HEK293T (cell line): ENCODE data around the gene NAALADL2.
"Not testable (repeated sequence)": the region's sequence is repeated elsewhere in the genome, so short reads cannot be mapped to it uniquely, and the experiment has no call there.

Source experiments
- CTCF ChIA-PET: fragments of 350-600 bp; formaldehyde crosslinking; extraction: SDS; loops from one replicate; lab custom pipeline; 2021; ENCODE audit warnings: antibody characterized with exemption, inconsistent platforms; lab: Yijun Ruan, JAX
- POLR2A ChIA-PET: fragments of 350-600 bp; formaldehyde crosslinking; extraction: SDS; loops from one replicate; lab custom pipeline; 2020; ENCODE audit warnings: antibody characterized with exemption, inconsistent platforms; lab: Yijun Ruan, JAX
- DNase-seq: peaks from one replicate; pipeline ENCODE4 v3.0.0; 2012; ENCODE audit warnings: mixed read lengths; ENCODE audit errors: extremely low spot score
- ARNT ChIP-seq: fragments of 450-650 bp; IDR thresholded peaks from 2 replicates; pipeline ENCODE4 v1.6.1; 2017; ENCODE audit warnings: mild to moderate bottlenecking
- BHLHE40 ChIP-seq: fragments of 450-650 bp; IDR thresholded peaks from 2 replicates; pipeline ENCODE4 v1.6.1; 2016; ENCODE audit warnings: mild to moderate bottlenecking, moderate library complexity, borderline replicate concordance
- CTBP1 ChIP-seq: fragments of 450-650 bp; IDR thresholded peaks from 2 replicates; pipeline ENCODE4 v1.6.1; 2016; ENCODE audit warnings: borderline replicate concordance
- ELF4 ChIP-seq: fragments of 450-650 bp; IDR thresholded peaks from 2 replicates; pipeline ENCODE4 v1.6.1; 2017; ENCODE audit warnings: antibody characterized with exemption
- FOXA1 ChIP-seq: fragments of 450-650 bp; IDR thresholded peaks from 2 replicates; pipeline ENCODE4 v1.6.1; 2016; ENCODE audit warnings: mild to moderate bottlenecking
- FOXK2 ChIP-seq: fragments of 450-650 bp; IDR thresholded peaks from 2 replicates; pipeline ENCODE4 v1.6.1; 2016; ENCODE audit warnings: mild to moderate bottlenecking
- FOXM1 ChIP-seq: fragments of 450-650 bp; IDR thresholded peaks from 2 replicates; pipeline ENCODE4 v1.6.1; 2017; ENCODE audit warnings: mild to moderate bottlenecking, borderline replicate concordance
- HDGF ChIP-seq: fragments of 450-650 bp; IDR thresholded peaks from 2 replicates; pipeline ENCODE4 v1.6.1; 2017; ENCODE audit warnings: antibody characterized with exemption, borderline replicate concordance
- L3MBTL2 ChIP-seq: fragments of 450-650 bp; conservative IDR thresholded peaks from 2 replicates; pipeline ENCODE4 v1.6.1; 2016; ENCODE audit warnings: mild to moderate bottlenecking
- LEF1 ChIP-seq: fragments of 450-650 bp; IDR thresholded peaks from 2 replicates; pipeline ENCODE4 v1.6.1; 2017; ENCODE audit warnings: mild to moderate bottlenecking, borderline replicate concordance
- NFRKB ChIP-seq: fragments of 450-650 bp; IDR thresholded peaks from 2 replicates; pipeline ENCODE4 v1.6.1; 2016; ENCODE audit warnings: mild to moderate bottlenecking, moderate library complexity
- SP1 ChIP-seq: fragments of 450-650 bp; IDR thresholded peaks from 2 replicates; pipeline ENCODE4 v1.6.1; 2017
- SUZ12 ChIP-seq: fragments of 450-650 bp; IDR thresholded peaks from 2 replicates; pipeline ENCODE4 v1.6.1; 2016; ENCODE audit warnings: mild to moderate bottlenecking
- TARDBP ChIP-seq: fragments of 450-650 bp; IDR thresholded peaks from 2 replicates; pipeline ENCODE4 v1.6.1; 2016
- ZNF384 ChIP-seq: fragments of 450-650 bp; IDR thresholded peaks from 2 replicates; pipeline ENCODE4 v1.6.1; 2016
- TF ChIP-seq, protein P1 (sequence below): fragments of 450-650 bp; IDR thresholded peaks from 2 replicates; pipeline ENCODE4 v1.6.1; 2016

The NAALADL2 gene

DNA sequence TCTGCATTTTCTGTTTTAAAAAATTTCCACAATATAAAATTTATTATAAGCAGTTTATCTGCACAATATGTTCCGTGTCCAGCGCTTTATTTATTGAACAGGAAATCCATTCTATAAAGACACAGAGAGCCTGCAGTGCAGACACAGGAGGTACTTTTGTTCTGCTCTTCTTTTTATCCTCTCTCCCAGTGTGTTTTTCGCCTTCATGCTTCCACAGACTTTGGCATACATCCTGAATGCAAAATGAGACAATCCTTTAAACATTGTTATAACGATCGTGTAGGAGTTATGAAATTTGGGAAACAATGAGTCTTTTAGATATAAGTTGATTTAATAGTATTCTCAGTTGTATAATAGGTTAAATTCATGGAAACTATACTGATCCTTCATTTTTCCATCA, 749.2 kb downstream of the NAALADL2 start:
- ChIA-PET POLR2A (no interaction called here), CTCF (no interaction called here)
- TF ChIP-seq SUZ12 (no peak), TARDBP (no peak), HDGF (no peak), BHLHE40 (no peak), FOXA1 (no peak), FOXK2 (no peak), ZNF384 (no peak)
- TF ChIP-seq, protein P1, sequence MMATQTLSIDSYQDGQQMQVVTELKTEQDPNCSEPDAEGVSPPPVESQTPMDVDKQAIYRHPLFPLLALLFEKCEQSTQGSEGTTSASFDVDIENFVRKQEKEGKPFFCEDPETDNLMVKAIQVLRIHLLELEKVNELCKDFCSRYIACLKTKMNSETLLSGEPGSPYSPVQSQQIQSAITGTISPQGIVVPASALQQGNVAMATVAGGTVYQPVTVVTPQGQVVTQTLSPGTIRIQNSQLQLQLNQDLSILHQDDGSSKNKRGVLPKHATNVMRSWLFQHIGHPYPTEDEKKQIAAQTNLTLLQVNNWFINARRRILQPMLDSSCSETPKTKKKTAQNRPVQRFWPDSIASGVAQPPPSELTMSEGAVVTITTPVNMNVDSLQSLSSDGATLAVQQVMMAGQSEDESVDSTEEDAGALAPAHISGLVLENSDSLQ, result no peak
- DNase-seq, result no peak

DNA sequence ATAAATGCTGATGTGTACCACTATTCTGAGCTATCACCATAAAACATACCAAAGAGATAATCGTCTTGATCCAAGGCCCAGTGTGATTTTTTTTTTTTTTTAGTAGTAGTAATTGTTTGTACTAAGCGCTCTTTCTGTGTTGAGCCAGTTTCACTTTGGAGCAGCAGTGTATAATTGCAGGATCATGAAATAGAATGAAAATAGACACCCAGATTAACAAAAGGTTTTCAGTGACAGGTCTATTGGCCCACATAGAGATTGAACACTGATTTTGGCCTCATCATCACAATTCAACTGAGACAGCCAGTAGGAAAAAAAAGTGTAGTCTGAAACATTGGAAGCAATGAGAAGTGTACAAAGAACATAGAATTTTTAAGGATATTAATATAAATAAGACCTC, 749.8 kb downstream of the NAALADL2 start:
- TF ChIP-seq, protein P1, result no peak
- no peak for TF ChIP-seq FOXA1
- no peak for TF ChIP-seq ARNT
- TF ChIP-seq SP1, result no peak
- TF ChIP-seq LEF1, result no peak
- TF ChIP-seq ZNF384, result no peak
- no peak for DNase-seq
- POLR2A ChIA-PET, result no interaction called here
- CTCF ChIA-PET, result no interaction called here

DNA sequence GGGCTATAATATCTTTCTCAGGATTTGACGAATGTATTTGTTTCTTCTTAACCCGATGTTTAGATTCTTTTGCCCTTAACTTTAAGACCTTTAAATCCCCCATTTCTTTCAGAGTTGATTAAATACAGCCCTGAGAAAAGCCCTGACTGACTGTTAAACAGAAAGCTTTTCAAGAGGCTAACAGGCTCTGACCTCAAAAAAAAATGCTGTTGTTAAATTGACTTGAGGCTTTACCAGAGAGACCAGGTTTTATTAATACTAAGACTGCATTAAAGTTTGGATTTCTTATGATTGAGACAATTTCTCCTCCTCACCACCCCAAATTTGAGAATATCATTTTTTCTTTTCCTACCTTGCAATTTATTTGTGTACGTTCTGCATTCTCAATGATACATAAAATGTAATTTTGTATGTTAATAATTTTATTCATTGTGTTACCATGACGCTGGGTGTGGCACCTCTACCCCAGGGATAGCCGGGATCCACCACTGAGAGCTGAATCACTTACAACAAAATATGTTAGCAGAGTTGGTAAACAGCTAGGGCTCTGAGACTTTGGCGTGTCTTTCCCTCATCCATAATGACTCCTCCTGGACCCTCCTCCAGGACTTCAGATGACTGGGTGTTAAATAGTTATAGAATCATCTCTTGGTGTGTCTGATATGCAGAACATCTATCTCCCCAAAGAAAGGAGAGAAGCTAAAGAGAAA, 753.5 kb downstream of the NAALADL2 start:
- POLR2A ChIA-PET, result no interaction called here
- TF ChIP-seq SUZ12 (no peak), TARDBP (no peak), FOXK2 (no peak), ARNT (no peak), FOXM1 (no peak), L3MBTL2 (no peak), NFRKB (no peak), LEF1 (no peak), ZNF384 (no peak), CTBP1 (no peak), HDGF (no peak), FOXA1 (no peak), ELF4 (no peak), SP1 (no peak), BHLHE40 (no peak)
- TF ChIP-seq, protein P1, result no peak
- CTCF ChIA-PET, result no interaction called here
- DNase-seq, result no peak

DNA sequence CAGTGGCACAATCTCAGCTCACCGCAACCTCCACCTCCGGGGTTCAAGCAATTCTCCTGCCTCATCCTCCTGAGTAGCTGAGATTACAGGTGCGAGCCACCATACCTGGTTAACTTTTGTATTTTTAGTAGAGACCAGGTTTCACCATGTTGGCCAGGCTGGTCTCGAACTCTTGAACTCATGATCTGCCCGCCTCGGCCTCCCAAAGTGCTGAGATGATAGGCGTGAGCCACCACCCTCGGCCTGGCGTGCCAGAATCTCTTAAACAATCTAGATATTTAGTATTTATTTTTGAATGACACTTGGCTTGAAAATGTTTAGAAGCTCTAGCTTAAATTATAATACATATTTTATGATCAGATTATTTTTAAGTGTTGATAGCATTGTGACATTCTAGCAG, 755.0 kb downstream of the NAALADL2 start:
- DNase-seq, POLR2A ChIA-PET, CTCF ChIA-PET: not testable (repeated sequence)

DNA sequence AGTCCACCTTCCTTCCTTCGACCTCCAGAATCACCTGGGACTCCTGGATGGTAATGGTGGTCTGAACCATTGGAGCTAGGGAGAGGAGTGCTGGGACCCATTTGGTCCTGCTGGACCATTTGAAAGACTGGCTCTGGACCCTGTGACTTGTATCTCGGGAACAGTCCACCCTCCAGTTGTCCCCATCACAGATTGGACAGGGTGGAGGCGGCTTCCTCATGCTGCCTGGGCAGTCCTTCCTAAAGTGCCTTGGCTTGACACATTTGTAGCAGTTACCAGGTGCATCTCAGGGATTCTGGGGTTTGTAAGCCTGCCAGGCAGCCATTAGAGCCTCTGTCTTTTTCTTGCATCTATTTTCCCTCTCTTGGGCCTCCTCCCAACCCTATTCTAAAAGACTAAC, 758.1 kb downstream of the NAALADL2 start:
- no peak for DNase-seq
- no peak for TF ChIP-seq ELF4
- POLR2A ChIA-PET, result no interaction called here
- CTCF ChIA-PET, result no interaction called here

DNA sequence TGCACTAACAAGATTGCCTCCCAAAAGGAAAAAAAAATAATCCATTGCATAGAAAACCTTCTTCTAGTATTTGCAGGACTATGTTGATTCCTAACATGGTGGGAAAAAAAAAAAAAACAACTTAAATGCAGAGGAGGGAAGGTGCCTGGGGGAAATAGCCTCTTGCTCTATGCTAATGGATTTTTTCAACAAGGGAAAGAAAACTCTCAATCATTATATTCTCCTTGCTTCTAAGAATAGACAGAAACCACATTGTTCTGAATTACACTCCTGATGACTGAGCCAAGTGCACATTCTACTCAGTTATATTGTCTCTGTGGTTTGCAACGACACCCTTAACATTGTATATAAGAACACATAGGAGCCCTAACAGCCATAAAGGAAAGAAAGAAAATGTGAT, 760.2 kb downstream of the NAALADL2 start:
- TF ChIP-seq TARDBP, result no peak
- no peak for TF ChIP-seq NFRKB
- TF ChIP-seq, protein P1, result no peak
- TF ChIP-seq FOXK2, result no peak
- no peak for TF ChIP-seq ELF4
- no peak for TF ChIP-seq SP1
- no peak for TF ChIP-seq FOXM1
- TF ChIP-seq BHLHE40, result no peak
- TF ChIP-seq LEF1, result no peak
- no peak for TF ChIP-seq HDGF
- no peak for TF ChIP-seq CTBP1
- no peak for TF ChIP-seq ZNF384
- TF ChIP-seq SUZ12, result no peak
- TF ChIP-seq FOXA1, result no peak
- no peak for TF ChIP-seq L3MBTL2
- ChIA-PET CTCF (no interaction called here), POLR2A (no interaction called here)
- no peak for DNase-seq

DNA sequence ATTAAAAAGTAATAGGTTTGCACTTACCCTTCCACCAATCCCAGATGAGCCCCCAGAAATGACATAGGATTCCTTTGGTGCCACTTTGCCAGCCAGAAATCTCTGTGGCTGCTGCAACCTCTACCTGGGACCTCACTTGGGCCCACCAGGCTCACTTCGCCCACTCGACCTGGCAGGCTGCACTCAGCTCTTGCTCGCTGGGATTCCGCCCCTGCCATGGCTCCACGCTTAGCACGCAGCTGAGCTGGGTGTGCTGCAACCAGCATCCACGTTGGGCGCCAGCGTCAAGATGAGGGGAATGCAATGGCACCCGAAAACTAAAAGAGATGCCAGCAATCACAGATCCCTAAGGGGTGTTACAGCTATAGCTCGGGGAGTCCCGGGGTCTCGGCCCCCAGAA, 761.0 kb downstream of the NAALADL2 start:
- TF ChIP-seq HDGF (no peak), ELF4 (no peak), NFRKB (no peak), ARNT (no peak), TARDBP (no peak), CTBP1 (no peak)
- POLR2A ChIA-PET, result no interaction called here
- no peak for DNase-seq
- CTCF ChIA-PET, result no interaction called here
